ENCODE data around the gene TDRD6. TPM values are rescaled to one million over a fixed set of nuclear protein-coding genes. Genes with fewer than 3 reads are reported as not detected.

The TDRD6 gene
- total RNA-seq, 1 donor from 2014 or later, result 0.07 TPM

DNA sequence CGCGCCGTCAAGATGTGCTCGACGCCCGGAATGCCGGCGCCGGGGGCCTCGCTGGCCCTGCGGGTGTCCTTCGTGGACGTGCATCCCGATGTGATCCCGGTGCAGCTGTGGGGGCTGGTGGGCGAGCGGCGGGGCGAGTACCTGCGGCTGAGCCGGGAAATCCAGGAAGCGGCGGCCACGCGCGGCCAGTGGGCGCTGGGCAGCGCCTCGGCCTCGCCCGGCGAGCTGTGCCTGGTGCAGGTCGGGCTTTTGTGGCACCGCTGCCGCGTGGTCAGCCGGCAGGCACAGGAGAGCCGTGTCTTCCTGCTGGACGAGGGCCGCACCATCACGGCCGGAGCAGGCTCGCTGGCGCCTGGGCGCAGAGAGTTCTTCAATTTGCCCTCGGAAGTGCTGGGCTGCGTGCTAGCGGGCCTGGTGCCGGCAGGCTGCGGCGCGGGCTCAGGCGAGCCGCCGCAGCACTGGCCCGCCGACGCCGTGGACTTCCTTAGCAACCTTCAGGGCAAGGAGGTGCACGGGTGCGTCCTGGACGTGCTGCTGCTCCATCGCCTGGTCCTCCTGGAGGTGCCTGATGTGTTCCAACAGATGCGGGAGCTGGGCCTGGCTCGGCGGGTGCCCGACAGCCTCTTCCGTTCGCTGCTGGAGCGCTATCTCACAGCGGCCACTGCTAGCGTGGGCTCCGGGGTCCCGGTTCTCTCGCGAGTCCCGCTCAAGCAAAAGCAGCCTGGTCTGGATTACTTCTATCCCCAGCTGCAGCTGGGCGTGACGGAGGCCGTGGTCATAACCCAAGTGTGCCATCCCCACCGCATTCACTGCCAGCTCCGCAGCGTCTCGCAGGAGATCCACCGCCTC, 656 bp downstream of the TDRD6 start:
- peak; percentile 83 for DNase-seq (ENCODE audit: low spot score)
- peaks cover 20% of the 10 kb centered on the region for H3K4me1 Mint-ChIP-seq (ENCODE audit: low read depth)
- no peak overlapping the region for H3K4me3 Mint-ChIP-seq (ENCODE audit: unreplicated experiment)
- TF ChIP-seq, protein P1, sequence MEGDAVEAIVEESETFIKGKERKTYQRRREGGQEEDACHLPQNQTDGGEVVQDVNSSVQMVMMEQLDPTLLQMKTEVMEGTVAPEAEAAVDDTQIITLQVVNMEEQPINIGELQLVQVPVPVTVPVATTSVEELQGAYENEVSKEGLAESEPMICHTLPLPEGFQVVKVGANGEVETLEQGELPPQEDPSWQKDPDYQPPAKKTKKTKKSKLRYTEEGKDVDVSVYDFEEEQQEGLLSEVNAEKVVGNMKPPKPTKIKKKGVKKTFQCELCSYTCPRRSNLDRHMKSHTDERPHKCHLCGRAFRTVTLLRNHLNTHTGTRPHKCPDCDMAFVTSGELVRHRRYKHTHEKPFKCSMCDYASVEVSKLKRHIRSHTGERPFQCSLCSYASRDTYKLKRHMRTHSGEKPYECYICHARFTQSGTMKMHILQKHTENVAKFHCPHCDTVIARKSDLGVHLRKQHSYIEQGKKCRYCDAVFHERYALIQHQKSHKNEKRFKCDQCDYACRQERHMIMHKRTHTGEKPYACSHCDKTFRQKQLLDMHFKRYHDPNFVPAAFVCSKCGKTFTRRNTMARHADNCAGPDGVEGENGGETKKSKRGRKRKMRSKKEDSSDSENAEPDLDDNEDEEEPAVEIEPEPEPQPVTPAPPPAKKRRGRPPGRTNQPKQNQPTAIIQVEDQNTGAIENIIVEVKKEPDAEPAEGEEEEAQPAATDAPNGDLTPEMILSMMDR (IDR thresholded peaks at IDR 0.05), result no peak
- H3K36me3 Mint-ChIP-seq (ENCODE audit: low read depth), result no peaks in the 10 kb centered on the region
- no peak overlapping the region for H3K27ac Mint-ChIP-seq (ENCODE audit: unreplicated experiment)
- H3K9me3 Mint-ChIP-seq (ENCODE audit: low read depth), result no peaks in the 10 kb centered on the region
- peaks cover 1% of the 10 kb centered on the region for H3K27me3 Mint-ChIP-seq (ENCODE audit: low read depth)

DNA sequence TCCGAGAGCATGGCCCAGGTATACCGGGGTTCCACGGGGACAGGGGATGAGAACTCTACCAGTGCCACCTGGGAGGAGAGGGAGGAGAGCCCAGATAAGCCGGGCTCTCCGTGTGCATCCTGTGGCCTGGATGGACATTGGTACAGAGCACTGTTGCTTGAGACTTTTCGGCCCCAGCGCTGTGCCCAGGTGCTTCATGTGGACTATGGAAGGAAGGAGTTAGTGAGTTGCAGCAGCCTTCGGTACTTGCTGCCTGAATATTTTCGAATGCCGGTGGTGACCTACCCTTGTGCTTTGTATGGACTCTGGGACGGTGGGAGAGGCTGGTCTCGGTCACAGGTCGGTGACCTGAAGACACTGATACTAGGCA, 1.3 kb downstream of the TDRD6 start:
- TF ChIP-seq, protein P1 (IDR thresholded peaks at IDR 0.05), result no peak
- peaks cover 7% of the 10 kb centered on the region for H3K27me3 Mint-ChIP-seq (ENCODE audit: low read depth)
- H3K36me3 Mint-ChIP-seq (ENCODE audit: low read depth), result no peaks in the 10 kb centered on the region

DNA sequence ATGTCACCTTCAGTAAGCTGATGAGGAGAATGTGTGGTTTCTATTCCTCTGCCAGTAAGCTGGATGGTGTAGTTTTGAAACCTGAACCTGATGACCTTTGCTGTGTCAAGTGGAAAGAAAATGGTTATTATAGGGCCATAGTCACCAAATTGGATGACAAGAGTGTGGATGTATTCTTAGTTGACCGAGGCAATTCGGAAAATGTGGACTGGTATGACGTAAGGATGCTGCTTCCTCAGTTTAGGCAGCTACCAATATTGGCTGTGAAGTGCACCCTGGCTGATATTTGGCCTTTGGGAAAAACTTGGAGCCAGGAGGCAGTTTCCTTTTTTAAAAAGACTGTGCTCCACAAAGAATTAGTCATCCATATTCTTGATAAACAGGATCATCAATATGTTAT, 2.0 kb downstream of the TDRD6 start:
- Mint-ChIP-seq H3K4me1 (ENCODE audit: low read depth) (peaks cover 19% of the 10 kb centered on the region), H3K36me3 (ENCODE audit: low read depth) (no peaks in the 10 kb centered on the region), H3K27me3 (ENCODE audit: low read depth) (peaks cover 7% of the 10 kb centered on the region), H3K27ac (ENCODE audit: unreplicated experiment) (no peak overlapping the region), H3K4me3 (ENCODE audit: unreplicated experiment) (no peak overlapping the region), H3K9me3 (ENCODE audit: low read depth) (no peaks in the 10 kb centered on the region)
- DNase-seq (ENCODE audit: low spot score), result no peak
- TF ChIP-seq, protein P1 (IDR thresholded peaks at IDR 0.05), result no peak

More for the DNA sequence above, 1.3 kb downstream of the TDRD6 start:
- DNase-seq (ENCODE audit: low spot score), result no peak
- Mint-ChIP-seq H3K9me3 (ENCODE audit: low read depth) (no peaks in the 10 kb centered on the region), H3K27ac (ENCODE audit: unreplicated experiment) (no peak overlapping the region), H3K4me3 (ENCODE audit: unreplicated experiment) (no peak overlapping the region), H3K4me1 (ENCODE audit: low read depth) (peaks cover 20% of the 10 kb centered on the region)

DNA sequence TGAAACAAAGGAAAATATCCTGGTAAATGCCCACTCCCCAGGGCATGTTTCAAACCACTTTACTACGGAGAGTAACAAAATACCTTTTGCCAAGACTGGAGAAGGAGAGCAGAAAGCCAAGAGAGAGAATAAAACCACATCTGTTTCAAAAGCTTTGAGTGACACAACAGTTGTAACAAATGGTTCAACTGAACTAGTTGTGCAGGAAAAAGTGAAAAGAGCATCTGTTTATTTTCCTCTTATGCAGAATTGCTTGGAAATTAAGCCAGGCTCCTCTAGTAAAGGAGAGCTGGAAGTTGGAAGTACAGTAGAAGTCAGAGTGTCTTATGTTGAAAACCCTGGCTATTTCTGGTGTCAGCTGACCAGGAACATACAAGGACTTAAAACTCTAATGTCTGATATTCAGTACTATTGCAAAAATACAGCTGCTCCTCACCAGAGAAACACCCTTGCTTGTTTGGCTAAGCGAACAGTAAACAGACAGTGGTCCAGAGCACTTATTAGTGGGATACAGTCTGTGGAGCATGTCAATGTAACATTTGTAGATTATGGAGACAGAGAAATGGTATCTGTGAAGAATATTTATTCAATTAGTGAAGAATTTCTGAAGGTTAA, 2.6 kb downstream of the TDRD6 start:
- TF ChIP-seq, protein P1 (IDR thresholded peaks at IDR 0.05), result no peak
- Mint-ChIP-seq H3K4me3 (ENCODE audit: unreplicated experiment) (no peak overlapping the region), H3K27ac (ENCODE audit: unreplicated experiment) (no peak overlapping the region), H3K36me3 (ENCODE audit: low read depth) (no peaks in the 10 kb centered on the region), H3K27me3 (ENCODE audit: low read depth) (peaks cover 7% of the 10 kb centered on the region), H3K9me3 (ENCODE audit: low read depth) (no peaks in the 10 kb centered on the region), H3K4me1 (ENCODE audit: low read depth) (peaks cover 14% of the 10 kb centered on the region)
- no peak for DNase-seq (ENCODE audit: low spot score)

DNA sequence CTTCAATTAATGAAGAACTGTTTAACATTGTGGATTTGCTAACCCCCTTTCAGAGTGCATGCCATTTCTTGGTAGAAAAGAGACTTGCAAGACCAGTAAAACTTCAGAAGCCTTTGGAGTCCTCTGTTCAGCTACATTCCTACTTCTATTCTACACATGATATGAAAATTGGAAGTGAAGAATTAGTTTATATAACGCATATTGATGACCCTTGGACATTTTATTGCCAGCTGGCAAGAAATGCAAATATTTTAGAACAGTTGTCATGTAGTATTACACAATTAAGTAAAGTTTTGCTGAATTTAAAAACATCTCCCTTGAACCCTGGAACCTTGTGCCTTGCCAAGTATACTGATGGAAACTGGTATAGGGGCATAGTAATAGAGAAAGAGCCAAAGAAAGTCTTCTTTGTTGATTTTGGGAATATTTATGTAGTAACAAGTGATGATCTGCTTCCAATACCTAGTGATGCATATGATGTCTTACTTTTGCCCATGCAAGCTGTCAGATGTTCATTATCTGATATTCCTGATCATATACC, 3.3 kb downstream of the TDRD6 start:
- no peak for DNase-seq (ENCODE audit: low spot score)
- no peak overlapping the region for H3K4me3 Mint-ChIP-seq (ENCODE audit: unreplicated experiment)

More for the DNA sequence above, 3.3 kb downstream of the TDRD6 start:
- peaks cover 12% of the 10 kb centered on the region for H3K27me3 Mint-ChIP-seq (ENCODE audit: low read depth)
- no peak overlapping the region for H3K27ac Mint-ChIP-seq (ENCODE audit: unreplicated experiment)
- H3K4me1 Mint-ChIP-seq (ENCODE audit: low read depth), result peaks cover 14% of the 10 kb centered on the region
- H3K36me3 Mint-ChIP-seq (ENCODE audit: low read depth), result no peaks in the 10 kb centered on the region
- H3K9me3 Mint-ChIP-seq (ENCODE audit: low read depth), result no peaks in the 10 kb centered on the region
- TF ChIP-seq, protein P1 (IDR thresholded peaks at IDR 0.05), result no peak

All from chondrocyte (in vitro differentiated cells).